GM18873 (cell line): Measurements from ENCODE around the gene PGBD1.

ENCODE experiments used
- ATAC-seq: cut with Tn5 transposase; IDR thresholded peaks from one replicate; pipeline ENCODE4 v1.9.1; 2021; ENCODE audit warnings: mild to moderate bottlenecking, moderate library complexity, moderate number of reproducible peaks; ENCODE audit not compliant: unreplicated experiment, low FRiP score

Gene PGBD1

DNA sequence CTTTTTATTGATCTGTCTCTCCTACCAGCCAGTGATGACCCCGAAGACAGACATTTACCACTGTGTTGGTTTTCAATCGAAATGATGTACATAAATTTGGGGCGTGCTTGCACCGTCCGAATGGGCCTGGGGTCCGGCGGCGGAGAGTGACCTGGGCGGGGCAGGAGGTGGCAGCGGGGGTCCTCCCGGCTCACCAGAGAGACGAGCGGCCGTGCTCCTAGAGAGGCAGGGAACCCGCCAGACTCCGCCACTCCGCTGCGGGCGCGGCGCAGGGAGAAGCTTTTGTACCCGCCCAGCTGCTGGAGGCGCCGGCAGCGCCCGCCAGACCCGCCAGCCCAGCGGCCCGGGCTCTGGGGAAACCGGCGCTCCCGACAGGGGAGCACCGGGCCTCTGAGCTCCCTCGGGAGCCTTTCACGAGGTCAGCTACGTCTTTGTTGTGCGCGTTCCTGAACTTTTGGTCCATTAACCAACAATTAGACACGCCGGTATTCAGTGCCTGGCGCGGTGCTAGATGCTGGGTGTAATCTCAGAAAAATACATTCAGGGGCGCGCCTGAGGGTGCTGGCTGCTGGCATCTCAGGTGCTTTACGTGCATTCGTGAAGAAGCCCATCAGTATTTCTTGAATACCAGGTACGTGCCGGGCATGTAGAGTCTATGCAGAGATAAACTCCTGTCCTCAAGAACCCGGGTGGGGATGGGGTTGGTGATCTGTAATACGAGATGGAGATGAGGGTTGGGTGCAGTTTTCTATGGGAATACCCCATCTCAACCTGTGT is at the start of gene PGBD1:
Gene PGBD1, plus strand, starts transcription at position 285 of the 777 bp plus-strand sequence. CDS start 2,242 bp downstream, outside the sequence.
- ATAC-seq: peak; percentile 53

- no peak for ATAC-seq
These were observed 48.6 kb upstream of the PGBD1 start for GRCh38 chr6:28232785-28233184.

DNA sequence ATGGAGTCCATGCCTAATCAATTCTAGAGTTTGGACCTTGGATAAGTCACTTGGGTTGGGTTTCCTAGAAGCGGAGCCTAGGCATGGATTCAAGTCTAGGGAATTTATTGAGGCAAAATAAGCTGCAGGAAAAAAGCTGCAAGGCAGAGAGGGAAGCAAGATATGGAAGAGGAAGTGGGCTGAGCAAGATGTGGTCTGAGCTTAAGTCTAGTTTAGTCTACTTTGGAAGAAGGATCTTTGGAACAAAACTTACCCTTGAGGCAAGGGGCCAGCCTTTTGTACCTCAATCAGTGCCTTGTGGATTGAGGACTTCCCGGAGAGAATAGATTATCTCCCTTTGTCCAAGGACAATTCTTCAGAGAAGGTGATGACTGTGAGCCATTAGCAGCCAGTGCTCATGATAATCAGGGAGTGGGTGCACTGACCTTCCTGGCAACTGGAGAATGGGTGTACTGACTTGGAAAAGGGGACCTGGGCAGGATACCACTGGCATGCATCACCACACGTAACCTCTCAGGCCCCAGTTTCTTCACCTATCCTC is 45.4 kb upstream of the PGBD1 start:
- ATAC-seq: no peak

GRCh38 chr6:28239636-28240035 is 41.7 kb upstream of the PGBD1 start:
- ATAC-seq: no peak

- ATAC-seq: no peak
These were observed 40.9 kb upstream of the PGBD1 start for GRCh38 chr6:28240471-28240870.

DNA sequence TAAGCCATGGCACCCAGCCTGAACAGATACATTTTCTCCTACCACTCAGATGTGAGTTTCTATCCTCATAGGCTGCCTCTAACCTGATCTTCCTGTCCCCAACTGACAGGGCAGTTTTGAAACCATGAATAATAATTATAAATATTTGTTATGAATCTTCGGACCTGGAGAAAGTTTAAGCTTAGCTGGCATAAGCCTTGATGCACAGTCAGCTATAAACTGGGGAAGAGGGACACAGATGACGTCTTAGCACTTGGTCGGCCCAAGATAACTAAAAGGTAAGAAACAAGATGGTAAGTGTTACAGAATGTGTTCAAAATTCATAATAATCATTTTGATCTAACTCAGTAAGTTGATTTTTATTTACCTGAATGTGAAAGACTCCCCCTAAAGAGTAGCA is 37.4 kb upstream of the PGBD1 start:
- ATAC-seq: no peak

DNA sequence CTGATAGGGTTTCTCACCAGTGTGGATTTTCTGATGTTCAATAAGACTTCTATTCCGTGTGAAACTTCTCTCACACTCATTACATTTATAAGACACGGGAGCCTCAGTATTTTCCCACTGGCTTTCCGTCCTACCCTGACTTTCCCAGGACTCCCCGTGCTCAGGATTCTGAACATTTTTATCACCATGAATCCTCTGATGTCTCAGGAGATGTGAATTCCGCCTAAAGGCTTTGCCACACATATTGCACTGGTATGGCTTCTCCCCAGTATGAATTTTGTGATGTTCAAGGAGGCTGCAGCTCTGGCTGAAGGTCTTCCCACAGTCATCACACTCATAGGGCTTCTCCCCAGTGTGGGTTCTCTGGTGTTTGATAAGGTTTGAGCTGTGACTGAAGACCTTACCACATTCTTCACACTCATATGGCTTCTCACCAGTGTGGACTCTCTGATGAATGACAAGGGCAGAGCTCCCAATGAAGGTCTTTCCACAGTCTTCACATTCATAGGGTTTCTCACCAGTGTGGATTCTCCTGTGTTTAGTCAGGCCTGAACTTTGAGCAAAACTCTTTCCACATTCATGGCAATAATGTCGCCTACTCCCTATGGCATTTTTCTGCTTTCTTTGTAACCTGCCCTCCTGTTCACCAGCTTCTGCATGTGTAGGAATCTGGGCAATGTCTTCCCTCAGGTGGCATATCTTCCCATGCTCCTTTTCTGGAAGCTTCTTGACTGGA is 36.0 kb upstream of the PGBD1 start:
- ATAC-seq: no peak

GRCh38 chr6:28248916-28249315 is 32.5 kb upstream of the PGBD1 start:
- ATAC-seq: no peak

GRCh38 chr6:28250747-28251146 is 30.6 kb upstream of the PGBD1 start:
- ATAC-seq: no peak

DNA sequence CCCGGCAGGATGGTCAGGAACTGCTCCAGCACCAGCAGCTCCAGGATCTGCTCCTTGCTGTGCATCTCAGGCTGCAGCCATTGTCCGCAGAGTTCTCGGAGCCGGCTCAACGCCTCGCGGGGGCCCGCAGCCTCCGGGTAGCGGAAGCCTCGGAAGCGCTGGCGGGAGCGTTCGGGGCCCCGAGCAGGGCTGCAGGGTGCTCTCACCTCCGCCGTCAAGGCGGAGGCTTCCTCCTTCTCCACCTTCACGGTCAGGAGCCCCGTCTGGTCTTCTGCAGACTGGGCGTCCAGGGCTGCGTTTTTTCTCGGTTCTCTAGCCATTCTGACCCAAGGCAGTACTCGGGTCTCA is 29.7 kb upstream of the PGBD1 start:
- no peak for ATAC-seq

GRCh38 chr6:28252009-28252975 is 29.1 kb upstream of the PGBD1 start, which contains the start of gene ZKSCAN4:
ZKSCAN4 (minus strand) TSS chr6:28252269; CDS start chr6:28251980, 289 bp downstream.
- ATAC-seq: peak; percentile 71

DNA sequence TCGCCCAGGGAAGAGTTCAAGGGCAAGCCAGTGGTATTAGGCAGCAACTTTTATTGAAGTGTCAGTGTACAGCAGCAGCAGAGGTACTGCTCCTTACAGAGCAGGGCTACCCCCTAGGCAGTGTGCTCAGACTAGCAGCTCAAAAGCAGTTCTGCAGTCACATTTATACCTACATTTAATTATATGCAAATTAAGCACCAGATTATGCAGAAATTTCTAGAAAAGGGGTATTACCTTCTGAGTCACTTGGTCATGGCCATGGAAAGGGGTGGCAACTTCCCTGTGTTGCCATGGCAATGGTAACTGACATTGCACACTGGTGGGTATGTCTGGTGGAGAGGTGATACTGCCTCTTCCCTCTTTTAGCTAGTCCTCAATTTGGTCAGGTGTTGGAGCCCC is 27.3 kb upstream of the PGBD1 start:
- ATAC-seq: no peak

- ATAC-seq: no peak
These were observed 24.3 kb upstream of the PGBD1 start for GRCh38 chr6:28257042-28257441.

DNA sequence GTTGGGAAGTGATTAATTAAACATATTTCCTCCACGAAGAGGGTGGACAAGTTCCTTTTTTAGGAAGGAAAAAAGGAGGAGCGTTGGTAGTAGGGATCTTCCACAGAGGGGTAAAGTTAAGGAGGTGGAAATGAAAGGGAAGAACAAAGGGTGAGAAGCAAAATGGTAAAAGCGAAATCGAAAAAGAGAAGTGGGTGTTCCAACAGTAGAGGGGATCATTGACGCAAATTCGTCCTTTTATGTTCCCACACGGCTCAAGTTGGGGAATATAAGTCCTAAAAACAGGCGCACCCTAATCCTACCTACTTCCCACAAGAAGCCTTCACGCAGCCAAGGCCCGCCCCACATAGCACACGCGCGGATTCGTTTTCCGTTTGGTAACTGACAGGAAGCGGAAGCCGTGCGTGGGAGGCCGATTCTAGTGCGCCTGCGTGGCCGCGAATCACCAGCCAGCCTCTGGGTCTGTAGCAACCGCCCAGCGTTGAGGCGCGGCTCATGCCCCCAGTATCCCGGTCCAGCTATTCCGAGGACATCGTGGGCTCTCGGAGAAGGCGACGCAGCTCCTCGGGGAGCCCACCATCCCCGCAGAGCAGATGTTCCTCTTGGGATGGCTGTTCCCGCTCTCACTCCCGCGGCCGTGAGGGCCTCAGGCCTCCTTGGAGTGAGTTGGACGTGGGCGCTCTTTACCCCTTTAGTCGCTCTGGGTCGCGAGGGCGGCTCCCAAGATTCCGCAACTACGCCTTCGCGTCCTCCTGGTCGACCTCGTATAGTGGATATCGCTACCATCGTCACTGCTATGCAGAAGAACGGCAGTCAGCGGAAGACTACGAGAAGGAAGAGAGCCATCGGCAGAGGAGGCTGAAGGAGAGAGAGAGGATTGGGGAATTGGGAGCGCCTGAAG is 22.2 kb upstream of the PGBD1 start, which contains the start of gene NKAPL:
Gene NKAPL, plus strand, starts transcription at position 421 of the 901 bp plus-strand sequence. Its CDS starts 75 bp downstream, at position 496.
- no peak for ATAC-seq

- ATAC-seq: no peak
These were observed 17.4 kb upstream of the PGBD1 start for GRCh38 chr6:28263922-28264321.

DNA sequence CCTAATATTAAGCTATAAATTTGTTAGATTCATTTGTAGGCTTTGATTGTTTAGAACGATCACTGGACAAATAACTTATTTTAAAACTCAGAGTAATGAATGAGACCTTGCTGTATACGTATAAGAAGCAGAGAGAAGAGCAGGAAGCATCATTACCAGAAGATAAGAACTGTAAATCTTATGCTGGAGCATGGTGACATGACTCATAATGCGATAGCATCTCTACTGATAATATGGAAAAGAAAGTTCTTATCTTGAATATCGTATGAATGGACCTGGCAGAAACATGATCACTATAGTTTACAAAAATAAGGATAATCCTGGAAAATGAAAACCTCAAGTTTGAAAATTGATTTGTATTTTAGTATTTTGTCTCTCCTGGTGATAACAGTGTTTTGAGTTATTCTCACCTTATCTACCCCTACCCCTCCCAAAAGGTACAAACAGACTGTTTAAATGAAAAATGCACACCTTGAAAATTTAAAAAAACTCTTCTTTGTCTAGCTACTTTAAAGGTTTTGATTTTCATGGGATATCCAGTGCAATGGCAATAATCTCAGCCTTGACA is 16.5 kb upstream of the PGBD1 start:
- no peak for ATAC-seq

DNA sequence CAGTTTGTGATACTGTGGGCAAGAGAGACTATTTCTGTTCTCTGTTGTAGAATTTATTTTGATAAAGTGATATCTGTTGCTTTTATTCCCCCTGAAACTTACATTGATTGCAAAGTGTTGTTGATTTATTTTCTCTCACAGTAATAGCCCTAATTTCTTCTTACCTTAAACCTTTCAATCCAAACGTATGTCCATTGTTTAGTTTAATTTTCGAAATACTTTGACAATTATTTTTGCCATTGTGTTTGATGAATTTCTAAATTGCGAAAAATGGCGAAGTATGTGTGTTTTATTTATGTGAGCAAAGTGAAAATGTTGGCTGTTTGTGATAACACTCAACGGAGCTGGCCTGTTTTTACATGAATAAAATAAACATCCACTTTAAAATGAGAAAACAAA is 14.8 kb upstream of the PGBD1 start:
- no peak for ATAC-seq

DNA sequence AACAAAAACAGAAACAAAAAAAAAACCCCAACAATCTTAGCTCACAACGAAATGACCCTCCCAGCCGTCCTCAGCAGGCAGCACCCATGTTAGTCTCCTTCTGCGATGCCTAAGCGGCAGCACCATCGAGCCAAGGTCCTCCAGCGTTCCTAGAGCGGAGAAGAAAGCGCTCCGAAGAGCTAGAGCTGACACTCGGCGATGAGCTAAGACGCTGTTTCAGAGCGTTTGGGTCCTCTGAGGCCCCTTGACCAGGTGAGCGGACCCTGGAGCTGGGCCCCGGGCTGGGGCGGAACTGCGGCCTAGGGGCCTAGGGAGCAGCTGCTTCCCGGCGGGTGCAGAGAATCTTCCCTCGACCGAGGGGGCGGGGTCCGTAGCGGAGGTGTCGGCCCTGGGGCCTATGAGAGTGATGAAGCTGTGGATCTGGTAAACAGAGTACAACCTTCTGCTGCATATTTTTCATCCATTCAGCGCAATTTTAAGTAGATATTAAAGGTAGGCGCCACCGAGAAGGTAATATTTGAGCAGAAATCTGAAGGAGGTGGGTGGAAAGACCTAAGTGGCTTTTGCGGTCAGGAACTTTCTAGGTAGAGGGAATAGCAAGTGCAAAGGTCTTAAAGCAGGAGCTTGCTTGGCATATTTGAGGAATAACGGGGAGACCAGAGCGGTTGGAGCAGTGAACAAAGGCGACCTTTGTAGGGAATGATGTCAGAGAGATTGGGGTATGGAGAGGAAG is 14.2 kb upstream of the PGBD1 start, which contains the start of gene ZSCAN26:
Gene ZSCAN26, plus strand, starts transcription at position 182 of the 733 bp plus-strand sequence. CDS start 4,777 bp downstream, outside the sequence.
- ATAC-seq: peak; percentile 82
